ENCODE data around the gene DSC2.
"Not testable (repeated sequence)": the region's sequence is repeated elsewhere in the genome, so short reads cannot be mapped to it uniquely, and the experiment has no call there.

DSC2 gene

DNA sequence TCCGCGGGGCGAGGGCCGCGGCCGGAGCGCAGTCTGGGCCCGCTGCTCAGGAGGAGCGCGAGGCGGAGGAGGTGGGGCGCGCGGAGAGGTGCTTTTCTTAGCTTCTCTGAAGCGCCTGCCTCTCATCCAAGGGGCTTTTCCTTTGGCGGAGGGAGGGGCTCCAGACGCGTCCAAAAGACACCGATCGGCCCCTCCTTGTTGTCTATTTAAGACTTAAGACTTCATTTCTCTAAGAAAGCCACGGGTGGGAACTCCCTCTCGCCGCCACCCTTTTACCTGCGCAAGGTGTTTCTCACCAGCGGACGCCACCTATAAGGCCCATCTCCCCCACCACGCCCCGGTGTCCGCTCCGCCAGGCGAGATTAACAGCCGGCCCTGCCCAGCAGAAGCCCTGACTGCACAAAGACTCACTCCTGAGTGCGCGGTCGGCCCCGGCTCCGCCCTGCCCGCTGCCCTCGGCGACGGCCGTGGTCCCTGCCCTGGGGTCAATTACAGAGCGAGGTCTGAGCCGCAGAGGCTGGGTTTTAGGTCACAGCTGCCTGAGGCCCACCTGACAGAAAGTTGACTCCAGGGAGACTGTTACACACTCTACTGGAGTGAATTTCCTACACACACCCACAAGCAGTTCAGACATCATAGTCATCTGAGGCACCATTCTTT, at the start of gene DSC2:
Gene DSC2, minus strand, starts transcription at position 397 of the 660 bp plus-strand sequence. CDS start 450 bp downstream, outside the sequence.
- peak; percentile 15 for DNase-seq (ENCODE audit: low spot score)

DNA sequence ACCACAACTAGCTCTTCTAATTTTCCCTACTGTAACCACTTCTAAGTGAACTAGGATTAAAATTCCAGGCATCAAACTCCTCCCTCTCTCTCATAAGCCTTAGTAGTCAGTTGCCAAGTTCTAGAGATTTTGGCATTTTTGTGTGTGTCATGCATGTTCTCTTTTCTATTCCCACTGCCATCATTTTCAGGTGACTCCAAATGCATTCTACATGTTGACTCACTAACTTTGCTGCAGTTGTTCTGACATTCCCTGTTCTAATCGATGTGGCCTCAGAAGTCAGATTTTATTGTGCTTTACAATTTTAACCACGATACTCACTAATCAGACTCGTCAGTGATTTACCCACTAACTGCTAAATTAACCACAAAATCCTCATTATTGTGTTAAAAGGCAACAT, 47.1 kb upstream of the DSC2 start:
- DNase-seq (ENCODE audit: low spot score), result no peak

DNA sequence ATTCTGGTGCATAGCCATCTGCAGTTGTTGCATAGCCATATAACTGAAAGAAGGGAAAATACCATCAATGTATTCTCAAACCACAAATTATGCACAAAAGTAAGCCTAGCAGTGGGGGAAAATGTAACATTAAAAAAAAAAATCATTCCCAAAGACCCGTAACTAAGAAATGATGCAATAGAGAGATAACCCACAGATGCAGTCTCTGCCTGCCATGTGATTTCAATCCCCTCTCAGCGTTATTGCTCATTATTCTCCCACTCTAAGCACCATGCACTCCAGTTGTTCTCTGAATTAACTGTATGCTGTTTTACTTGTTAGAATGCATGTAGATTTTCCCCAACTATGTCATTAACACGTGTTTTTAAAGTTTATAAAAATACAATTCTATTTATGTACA, 46.4 kb upstream of the DSC2 start:
- no peak for DNase-seq (ENCODE audit: low spot score)

DNA sequence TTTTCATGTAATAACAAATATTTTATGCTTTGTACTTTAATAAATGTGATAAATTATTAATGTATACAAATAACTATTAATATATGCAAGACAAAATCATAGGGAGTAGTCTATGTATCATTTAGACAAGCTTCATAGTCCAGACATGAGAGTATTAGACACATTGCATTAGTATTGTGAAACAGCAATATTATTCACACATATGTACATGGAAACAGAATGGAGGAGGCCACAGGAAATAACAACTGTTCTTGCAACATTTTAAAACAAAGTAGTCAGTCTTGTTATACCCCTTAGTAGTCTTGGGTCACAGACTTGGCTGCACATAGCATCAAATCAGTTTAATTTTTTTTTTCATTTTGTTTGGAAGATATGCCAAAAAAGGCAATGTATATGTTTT, 44.6 kb upstream of the DSC2 start:
- no peak for DNase-seq (ENCODE audit: low spot score)

DNA sequence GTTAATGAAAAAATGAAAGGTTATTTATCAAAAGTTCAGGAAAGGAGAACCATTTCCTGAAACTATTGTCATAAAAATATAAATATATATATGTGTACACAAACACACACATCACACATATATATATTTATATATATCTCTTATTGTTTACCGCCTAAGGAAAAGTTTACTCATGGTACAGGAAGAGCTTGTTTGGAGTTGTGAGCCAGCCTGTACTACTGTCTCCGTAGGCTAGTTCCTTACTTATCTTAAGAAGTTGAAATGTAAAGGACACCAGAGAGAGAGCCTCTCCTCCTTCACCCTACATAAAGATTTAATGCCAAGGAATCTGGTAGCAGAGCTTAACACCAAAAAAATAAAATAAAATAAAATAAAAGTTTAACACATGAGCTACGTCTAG, 40.8 kb upstream of the DSC2 start:
- no peak for DNase-seq (ENCODE audit: low spot score)

DNA sequence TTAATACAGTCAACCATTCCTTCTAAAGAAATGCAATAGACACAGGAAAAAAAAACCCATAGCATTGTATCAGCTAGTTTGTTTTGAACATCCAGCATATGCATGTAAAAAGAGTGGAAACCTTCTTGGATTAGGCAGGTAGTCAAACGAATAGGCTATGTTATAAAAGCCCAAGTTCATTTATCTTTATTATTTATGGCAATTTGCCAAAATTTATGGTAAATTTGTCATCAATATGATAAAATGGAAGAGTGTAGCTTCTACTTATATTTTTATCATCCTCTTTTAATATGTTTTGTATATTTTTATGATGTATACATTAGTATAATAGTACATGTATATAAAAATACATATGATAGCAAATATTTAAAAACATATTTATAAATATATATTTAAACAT, 36.5 kb upstream of the DSC2 start:
- DNase-seq (ENCODE audit: low spot score), result no peak

DNA sequence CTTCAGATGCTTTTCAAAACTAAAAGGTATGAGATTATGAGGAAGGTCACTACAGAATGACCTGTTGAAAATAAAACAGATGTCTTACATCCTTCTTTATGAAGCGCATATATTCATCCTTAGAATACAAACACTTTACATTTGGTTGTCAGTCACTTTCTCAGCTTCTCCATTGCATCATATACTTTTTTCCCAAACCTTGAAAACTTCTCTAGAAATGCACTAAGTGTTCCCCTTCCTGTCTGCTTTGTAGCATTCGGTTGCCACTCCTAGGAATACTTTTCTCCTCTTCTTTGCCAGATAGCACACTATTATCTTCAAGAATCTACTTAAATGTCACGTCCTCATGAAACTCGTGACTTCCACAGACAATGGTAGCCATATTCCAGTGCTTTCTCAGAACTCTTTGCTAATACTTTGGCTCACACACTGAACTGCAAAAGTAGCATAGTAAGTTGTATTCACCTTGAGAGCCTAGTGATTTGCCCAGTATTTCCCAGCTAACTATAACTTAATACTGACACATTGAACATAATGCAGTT, 32.8 kb upstream of the DSC2 start:
- no peak for DNase-seq (ENCODE audit: low spot score)

DNA sequence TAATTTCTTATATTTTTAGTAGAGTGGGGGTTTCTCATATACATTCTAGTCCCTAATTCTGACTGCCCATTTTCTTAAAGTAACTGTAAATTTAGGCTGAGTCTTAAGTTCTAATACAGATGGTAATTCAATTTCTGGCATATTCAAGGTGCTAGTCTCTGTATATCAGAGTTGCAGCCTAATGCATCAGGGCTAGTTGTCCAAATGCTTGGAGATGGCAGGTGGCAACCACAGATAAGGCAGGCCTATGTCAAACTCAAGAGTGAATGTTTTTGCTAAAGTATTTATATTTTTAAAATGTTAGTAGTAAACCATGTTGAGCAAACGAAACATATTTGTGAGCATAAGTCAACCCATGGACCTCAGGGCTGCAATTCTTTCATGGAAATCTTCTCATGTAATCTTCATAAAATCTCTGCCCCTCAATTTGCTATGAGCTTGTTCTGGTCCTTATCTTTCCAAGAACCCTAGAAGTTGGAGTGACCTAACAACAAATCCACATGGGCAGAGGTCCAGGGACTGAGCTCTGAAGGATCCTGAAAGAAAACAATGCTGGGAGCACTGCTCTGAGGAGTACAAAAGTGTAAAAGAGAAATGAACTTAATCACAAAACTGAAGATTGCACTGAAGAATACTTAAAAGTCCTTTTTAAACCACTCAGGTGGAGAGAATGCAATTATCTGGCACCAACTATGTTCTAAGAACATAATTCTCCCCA, 27.3 kb upstream of the DSC2 start:
- DNase-seq (ENCODE audit: low spot score), result no peak

DNA sequence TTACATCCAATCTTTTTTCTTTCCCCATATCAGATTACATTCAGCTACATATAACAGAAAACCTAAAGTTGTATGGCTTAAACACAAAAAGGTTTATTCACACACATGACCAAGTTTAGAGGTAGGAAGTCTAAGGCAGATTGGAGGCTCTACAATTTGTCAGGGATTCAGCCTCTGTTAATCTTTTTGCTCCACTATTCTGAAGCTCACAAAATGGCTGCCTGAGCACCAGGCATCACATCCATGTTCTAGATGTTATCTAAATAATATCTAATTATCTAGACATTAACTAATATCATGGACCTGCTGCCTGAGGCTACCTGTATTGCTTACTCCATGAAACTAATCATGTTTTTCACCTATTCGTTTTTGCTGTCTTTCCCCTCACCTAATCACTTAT, 23.7 kb upstream of the DSC2 start:
- no peak for DNase-seq (ENCODE audit: low spot score)

DNA sequence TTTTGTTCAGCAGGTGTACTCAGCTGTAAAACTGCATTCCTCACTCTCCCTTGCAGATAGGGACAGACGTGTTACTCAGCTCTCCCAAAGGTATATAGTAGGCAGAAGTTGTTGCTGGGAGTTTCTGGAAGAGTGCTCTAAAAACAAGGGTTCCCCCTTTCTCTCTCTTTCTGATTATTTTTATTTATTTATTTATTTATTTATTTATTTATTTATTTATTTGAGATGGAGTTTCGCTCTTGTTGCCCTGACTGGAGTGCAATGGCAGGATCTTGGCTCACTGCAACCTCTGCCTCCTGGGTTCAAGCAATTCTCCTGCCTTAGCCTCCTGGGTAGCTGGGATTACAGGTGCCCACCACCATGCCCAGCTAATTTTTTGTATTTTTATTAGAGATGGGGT, 20.9 kb upstream of the DSC2 start:
- not testable (repeated sequence) for DNase-seq (ENCODE audit: low spot score)

DNA sequence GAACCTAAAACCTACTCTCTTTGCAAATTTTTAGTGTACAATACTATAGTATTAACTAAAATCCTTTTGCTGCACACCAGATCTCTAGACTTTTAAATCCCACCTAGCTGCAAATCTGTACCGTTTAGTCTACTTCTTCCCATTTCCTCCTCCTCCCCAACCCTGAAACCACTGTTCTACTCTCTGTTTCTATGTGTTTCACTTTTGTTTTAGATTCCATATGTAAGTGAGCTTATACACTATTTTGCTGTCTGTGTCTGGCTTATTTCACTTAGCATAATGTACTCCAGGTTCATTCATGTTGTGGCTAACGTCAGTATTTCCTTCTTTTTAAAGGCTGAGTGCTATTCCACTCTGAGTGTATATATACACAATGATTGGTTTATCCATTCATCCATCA, 18.4 kb upstream of the DSC2 start:
- DNase-seq (ENCODE audit: low spot score), result no peak

DNA sequence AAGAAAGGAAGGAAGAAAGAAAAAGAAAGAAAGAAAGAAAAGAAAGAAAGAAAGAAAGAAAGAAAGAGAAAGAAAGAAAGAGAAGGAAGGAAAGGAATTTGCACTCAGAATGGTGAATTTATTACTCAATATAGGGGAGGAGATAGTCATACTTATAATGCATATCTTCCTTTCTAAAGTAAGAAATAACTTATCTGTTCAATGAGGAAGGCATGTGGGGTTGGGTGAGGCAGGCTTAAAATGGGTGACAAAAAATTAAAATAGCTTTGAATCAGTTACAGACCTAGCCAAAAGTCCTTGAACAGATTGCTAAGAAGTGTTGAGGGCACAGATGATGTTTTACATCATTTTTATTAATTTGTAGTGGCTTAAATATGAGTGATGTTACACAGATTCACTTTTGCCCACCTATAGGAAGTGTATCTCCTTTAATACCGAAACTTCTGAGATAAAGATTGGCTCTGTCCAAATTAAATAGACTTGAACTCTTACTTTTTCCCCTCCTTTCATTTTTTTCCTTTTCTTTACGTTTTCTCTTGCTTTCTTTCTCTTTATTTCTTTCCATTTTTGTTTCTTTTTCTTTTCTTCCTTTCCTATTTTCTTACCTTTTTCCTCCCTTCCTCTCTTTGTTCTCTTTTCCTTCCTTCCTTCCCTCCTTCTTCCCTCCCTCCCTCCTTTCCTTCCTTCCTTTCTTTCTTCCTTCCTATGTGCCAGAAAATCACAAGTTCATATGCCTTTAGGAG, 14.8 kb upstream of the DSC2 start:
- DNase-seq (ENCODE audit: low spot score), result no peak

DNA sequence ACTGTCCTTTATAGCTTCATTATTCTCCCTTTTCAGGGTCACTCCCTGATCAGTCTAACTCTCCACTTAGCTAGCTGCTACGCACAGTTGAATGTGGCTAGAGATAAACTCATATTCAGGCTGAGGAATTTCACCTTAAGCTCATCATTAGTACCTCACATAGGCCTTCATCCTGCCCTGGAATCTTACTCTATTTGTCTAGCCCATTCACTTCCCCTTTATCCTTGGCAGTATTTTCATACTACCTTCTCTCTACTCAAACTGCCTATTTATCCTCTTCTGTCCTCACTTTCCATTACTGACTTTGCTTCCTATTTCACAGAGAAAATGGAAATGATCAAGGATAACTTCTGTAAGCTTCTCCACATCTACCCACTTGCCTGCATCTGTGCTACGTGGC, 10.6 kb upstream of the DSC2 start:
- DNase-seq (ENCODE audit: low spot score), result no peak

DNA sequence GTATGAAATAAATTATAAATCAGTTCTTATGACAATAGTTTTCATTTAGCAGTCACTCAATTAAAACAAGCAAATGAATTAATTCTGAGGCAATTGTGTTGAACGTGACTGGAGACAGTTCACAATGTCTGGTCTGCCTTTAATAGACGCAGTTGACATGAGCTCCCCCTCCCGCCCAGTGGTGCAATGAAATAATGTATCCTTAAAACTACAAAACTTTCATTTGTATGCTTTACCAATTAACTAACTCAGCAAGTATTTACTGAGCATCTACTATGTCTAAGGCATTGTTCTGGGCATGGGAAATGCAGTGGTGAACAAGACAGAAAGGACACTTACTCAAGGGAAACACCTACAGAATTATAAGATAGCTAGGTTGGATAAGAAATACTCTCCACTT, 3.5 kb upstream of the DSC2 start:
- no peak for DNase-seq (ENCODE audit: low spot score)

DNA sequence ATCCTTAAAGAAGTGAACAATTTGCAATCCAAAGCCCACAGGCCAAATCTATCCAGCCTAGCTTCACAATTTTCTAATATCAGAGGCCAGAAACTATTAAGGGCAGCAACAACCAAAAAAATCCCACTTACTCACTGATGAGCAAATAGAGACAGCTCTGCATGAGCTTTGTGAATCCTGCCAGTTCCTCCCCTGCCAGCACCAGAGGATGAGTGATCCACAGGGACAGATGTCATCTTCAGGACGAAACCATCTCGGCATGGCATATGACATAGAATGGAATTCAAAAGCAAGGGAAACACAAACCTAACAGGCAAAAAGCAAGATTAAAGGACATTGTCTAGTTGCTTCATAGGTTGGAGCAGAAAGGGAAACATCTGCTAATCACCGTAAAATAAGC, 2.2 kb upstream of the DSC2 start:
- no peak for DNase-seq (ENCODE audit: low spot score)

DNA sequence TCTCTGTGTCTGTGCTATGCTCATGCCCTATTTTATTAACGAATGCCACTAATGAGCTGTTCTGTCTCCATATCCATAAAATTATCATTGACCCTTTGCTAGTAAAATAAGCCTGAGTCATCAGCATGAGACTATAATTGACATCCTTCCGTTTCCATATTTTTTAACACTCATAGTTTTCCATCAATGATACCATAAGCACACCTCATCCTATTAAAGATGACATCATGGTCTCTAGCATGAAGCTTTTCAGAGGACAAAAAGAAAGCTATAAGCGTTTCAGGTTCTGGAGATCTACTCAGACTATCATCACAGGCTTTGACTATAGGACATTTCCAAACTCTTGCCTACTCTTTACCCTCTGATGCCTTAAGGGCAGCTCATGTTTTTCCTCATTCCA, 1.2 kb upstream of the DSC2 start:
- DNase-seq (ENCODE audit: low spot score), result no peak

DNA sequence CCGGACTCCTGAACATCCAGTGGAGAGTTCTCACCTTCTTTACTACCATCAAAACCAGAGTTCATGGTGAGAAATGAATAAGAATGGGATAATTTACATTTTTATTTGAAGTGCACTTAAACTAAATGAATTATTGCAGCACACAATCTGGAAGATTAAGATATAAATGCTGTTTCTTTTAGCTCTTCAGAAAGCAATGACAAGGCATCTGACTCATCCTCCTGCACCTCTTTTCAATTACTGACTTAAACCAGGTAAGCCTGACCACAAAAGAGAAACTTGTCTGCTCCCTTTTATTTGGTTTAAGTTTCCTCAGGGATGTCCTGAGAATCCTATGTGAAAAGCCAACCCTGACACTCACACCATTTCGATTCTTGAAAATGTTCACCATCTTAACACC, 720 bp upstream of the DSC2 start:
- DNase-seq (ENCODE audit: low spot score), result no peak

DNA sequence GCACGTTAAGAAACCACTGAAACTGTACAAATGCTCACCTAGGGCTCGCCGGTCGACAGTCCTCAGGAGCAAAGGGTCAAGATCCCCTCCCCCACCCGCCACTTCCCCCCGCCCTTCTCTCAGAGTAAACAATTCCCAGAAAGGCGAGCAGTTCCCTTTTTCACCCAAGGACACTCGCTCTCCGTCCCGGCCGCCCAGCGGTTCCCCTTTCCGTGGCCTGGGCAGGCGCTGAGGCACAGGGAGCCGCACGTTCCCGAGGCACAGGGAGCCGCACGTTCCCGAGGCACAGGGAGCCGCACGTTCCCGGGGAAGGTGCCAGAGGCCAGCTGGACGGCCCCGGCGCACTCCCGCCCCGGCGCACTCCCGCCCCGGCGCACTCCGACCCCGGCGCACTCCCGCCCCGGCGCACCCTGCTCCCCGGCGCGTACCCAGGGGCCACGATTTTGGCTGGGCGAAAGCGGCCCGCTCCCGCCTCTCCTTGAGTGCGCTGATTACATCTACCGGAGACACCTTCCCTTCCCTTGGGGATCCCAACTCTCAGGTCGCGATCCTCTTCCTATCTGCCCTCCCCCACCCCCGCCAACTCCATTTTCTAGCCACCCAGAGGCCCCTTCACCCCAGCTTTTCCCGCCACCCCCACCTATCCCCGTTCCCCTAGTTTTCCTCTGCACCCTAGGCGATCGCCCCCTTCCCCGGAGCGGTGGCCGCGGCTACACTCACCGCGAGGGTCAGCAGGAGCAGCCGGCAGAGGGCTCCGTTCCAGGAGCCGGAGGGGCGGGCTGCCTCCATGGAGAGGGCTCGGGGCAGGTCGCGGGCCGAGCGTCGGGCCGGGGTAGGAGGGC, 817 bp downstream of the DSC2 start:
- DNase-seq (ENCODE audit: low spot score), result peak; percentile 11

DNA sequence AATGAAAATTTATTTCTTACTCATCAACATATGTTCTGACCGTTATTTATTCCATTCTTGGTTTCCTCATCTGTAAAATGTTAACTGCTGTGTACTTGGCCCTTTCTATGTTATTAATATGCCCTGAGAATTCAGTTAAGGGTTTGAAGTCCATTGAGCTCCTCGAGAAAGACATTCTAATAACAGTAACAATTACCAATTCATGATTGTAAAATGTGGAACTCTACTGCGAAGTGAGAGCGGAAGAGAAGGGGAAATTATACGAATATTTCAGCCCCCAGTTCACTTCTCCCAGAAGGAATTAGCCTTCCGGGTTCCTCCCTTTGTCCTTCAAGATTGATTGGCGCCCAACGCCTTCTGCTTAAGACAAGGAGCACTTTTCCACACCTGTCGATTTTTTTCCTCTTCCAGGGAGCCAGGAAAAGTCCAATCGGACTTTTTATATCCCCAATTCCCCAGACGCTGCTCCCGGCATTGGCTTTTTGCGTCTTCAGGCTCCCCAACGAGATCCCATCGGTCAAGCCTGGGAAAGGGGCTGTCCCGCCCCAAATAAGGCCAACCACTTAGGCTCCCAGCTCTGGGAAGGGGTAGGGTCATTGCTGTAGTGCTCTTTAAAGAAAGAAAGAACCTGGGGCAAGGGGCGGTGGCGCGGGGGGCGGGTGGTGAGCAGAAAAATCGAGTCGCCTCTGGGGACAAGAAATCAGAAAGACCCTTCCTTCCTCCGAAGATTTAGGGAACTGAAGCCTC, 1.6 kb downstream of the DSC2 start:
- peak; percentile 10 for DNase-seq (ENCODE audit: low spot score)

DNA sequence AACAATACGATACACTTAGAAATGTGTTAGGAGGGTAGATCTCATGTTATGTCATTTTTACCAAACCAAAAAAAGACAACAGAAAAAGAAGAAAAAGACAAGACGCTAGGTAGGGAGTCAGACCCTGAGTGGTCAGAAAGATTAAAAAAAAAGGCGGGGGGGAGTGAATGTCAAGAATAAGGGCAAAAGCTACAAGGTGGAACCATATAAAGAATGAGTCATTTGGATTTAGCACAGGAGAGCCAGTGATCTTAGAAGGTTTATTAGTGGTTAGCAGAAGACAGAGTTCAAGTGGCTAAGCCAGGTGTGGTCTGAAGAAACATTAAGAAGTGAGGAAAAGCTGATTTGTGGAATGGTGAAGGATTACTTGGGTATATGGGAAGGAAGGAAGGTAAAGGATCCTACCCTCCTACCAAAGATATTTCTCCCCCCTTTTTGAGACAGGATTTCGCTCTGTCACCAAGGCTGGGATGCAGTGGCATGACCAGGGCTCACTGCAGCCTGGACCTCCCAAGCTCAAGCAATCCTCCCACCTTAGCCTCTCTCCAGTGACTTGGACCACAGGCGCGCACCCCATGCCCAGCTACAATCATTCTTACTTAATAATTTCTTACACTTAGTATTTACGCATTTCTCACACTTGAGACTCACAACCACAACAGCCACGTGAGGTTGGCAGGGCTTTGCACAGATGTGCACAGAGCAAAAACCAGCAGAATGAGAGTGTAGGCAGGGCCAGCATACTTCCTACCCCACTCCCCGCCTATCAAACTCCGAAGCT, 2.6 kb downstream of the DSC2 start:
- no peak for DNase-seq (ENCODE audit: low spot score)

DNA sequence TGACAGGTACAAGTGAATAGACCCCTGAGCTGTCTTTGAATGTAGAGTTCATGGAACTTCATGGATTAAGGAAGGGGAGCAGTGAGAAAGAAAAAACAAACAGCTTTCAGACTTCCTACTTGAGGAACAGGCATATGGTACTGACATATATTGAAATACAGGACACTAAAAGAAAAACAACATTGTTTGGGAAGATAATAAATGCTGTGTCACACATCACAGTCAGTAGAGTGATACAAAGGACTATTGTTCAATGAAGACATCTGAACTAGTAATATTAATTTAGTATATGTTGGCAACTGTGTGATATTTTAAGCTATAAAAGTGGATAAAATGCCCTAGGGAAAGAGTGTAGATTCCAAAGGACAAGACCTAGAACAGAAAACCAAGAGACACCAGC, 3.3 kb downstream of the DSC2 start:
- no peak for DNase-seq (ENCODE audit: low spot score)
